Measurements from ENCODE around the gene FAM169A.

DNA sequence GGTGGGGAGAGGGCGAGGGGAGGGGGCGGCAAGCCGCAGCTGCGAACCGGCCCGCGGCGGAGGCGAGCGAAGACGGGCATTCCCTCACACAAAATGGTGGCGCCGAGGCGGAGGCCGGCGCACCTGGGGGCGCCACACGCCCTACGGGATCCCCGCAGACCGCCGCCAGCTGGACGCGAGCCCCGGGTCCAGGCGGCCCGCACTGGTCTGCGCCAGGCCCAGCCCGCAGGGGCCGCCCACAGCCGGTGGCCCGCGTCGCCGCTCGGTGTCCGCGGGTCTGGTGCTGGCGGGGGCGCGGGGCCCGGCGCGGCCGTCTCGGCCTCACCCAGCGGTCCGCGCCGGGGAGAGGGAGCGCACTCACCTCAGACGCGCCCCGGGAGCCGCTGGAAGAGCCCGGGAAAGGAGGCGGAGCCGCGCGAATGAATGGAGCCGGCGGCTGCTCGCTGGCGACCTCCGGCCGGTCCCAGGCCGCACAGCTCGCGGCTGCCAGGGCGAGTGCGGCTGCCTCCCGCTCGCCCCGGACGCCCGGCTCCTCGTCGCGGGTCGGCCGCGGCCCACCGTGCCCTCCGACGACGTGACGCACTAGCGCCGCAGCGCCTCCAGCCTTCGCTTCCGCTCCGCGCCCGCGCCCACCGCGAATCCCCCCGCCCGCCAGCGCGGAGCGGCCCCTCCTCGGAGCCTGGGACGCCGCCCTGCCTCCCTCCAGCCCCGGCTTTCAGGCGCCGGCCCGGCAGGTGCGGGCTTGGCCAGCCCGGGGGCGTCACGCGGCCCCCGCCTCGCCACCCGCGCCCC, at the start of gene FAM169A:
- TF ChIP-seq POLR2A (IDR thresholded peaks at IDR 0.05; ENCODE audit: low read length), result no peak
- TF ChIP-seq GATA1 (IDR thresholded peaks at IDR 0.05; ENCODE audit: low read depth, low read length), result no peak
